Measurements from ENCODE around the gene TASOR.

DNA sequence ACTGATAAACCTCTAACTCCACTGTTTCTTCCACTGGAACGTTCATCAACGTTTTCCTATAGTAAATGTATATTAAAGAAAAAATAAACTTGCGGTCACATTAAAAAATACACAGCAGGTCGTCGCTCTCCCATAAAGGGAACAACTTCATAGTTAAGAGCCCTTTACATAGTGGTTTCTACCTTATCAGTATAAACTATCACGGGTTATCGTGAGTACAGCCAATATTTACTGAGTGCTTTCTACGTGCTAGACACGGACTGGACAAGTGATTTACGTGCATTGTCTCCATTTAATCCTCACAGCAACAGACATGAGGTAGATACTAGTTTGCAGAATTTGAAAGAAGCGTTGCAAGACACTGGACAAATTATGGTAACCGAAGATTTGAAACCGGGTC, 964 bp upstream of the TASOR start:
- TF ChIP-seq, protein P1, sequence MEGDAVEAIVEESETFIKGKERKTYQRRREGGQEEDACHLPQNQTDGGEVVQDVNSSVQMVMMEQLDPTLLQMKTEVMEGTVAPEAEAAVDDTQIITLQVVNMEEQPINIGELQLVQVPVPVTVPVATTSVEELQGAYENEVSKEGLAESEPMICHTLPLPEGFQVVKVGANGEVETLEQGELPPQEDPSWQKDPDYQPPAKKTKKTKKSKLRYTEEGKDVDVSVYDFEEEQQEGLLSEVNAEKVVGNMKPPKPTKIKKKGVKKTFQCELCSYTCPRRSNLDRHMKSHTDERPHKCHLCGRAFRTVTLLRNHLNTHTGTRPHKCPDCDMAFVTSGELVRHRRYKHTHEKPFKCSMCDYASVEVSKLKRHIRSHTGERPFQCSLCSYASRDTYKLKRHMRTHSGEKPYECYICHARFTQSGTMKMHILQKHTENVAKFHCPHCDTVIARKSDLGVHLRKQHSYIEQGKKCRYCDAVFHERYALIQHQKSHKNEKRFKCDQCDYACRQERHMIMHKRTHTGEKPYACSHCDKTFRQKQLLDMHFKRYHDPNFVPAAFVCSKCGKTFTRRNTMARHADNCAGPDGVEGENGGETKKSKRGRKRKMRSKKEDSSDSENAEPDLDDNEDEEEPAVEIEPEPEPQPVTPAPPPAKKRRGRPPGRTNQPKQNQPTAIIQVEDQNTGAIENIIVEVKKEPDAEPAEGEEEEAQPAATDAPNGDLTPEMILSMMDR (IDR thresholded peaks at IDR 0.05) = no peak
- TF ChIP-seq POLR2A (IDR thresholded peaks at IDR 0.05) = no peak
